Measurements from ENCODE around the gene SPEF2. TPM values are rescaled to one million over a fixed set of nuclear protein-coding genes. Genes with fewer than 3 reads are reported as not detected.

SPEF2 gene
- total and polyA plus RNA-seq, 2 experiments from 2014 or later, result 0.17 to 0.21 TPM

GRCh38 chr5:35677878-35678277 lies 60.2 kb downstream of the SPEF2 start (continued):
- no peak for TF ChIP-seq ZNF462 (CRISPR knock-in tag; IDR thresholded peaks at IDR 0.05)
- TF ChIP-seq JUNB (IDR thresholded peaks at IDR 0.05; ENCODE audit: unreplicated experiment), result no peak
- TF ChIP-seq ZNF114 (CRISPR knock-in tag; IDR thresholded peaks at IDR 0.05), result no peak
- no peak for TF ChIP-seq EZH2 (IDR thresholded peaks at IDR 0.05; ENCODE audit: low read depth, unreplicated experiment)
- TF ChIP-seq CREB1 (CRISPR knock-in tag; IDR thresholded peaks at IDR 0.05; ENCODE audit: low read depth), result no peak
- no peak for TF ChIP-seq POLR2AphosphoS5 (IDR thresholded peaks at IDR 0.05; ENCODE audit: low read depth)

- no peaks in the 10 kb centered on the region for H3K4me1 ChIP-seq (ENCODE audit: insufficient read depth)
- ATAC-seq, result no peak
- H3F3A ChIP-seq (replicated peaks; ENCODE audit: low read depth), result no peaks in the 10 kb centered on the region
- no peak overlapping the region for H3K27ac Mint-ChIP-seq
- no peak overlapping the region for H2AFZ ChIP-seq
- H3K36me3 Mint-ChIP-seq (ENCODE audit: low read depth), result no peaks in the 10 kb centered on the region
- H3K4me1 Mint-ChIP-seq, result peaks cover 8% of the 10 kb centered on the region; the same call in 2 of the 3 replicates
- no peak overlapping the region for H3K4me3 Mint-ChIP-seq
- H3K27me3 ChIP-seq (ENCODE audit: insufficient read depth), result no peaks in the 10 kb centered on the region
- H3K27ac ChIP-seq (ENCODE audit: low read depth), result no peak overlapping the region
- H3K4me3 ChIP-seq, result no peak overlapping the region
- H3K79me2 ChIP-seq (replicated peaks; ENCODE audit: insufficient read depth), result no peaks in the 10 kb centered on the region
- no peak for DNase-seq (ENCODE audit: low spot score)
- no peak overlapping the region for H3K4me2 ChIP-seq
- H3K27me3 Mint-ChIP-seq (ENCODE audit: insufficient read depth, low read depth, poor library complexity), result no peaks in the 10 kb centered on the region
- no peaks in the 10 kb centered on the region for H4K20me1 ChIP-seq (replicated peaks; ENCODE audit: insufficient read depth)
- no peaks in the 10 kb centered on the region for H3K9me2 ChIP-seq (ENCODE audit: insufficient read depth)
- no peaks in the 10 kb centered on the region for H3K9me3 Mint-ChIP-seq
- no peaks in the 10 kb centered on the region for H3K36me3 ChIP-seq (ENCODE audit: insufficient read depth)
- TF ChIP-seq EZH2 (IDR thresholded peaks at IDR 0.05; ENCODE audit: low read depth, unreplicated experiment), result no peak
- TF ChIP-seq ETS1 (IDR thresholded peaks at IDR 0.05), result no peak
- TF ChIP-seq EZH2phosphoT487 (IDR thresholded peaks at IDR 0.05; ENCODE audit: unreplicated experiment), result no peak
- TF ChIP-seq CREB1 (CRISPR knock-in tag; IDR thresholded peaks at IDR 0.05; ENCODE audit: low read depth), result no peak
- no peak for TF ChIP-seq ZNF114 (CRISPR knock-in tag; IDR thresholded peaks at IDR 0.05)
- no peak for TF ChIP-seq ZNF462 (CRISPR knock-in tag; IDR thresholded peaks at IDR 0.05)
These were observed 61.0 kb downstream of the SPEF2 start for GRCh38 chr5:35678661-35679060.
